MM.1S (cell line): ENCODE measurements around the gene C11orf91.

Source experiments
- DNase-seq: peaks from one replicate; pipeline ENCODE4 v3.0.0-alpha.2; 2015
- H2AFZ ChIP-seq: fragments of 300-600 bp; sonication (generic); 2 replicates; pipeline ENCODE4 v1.6.0; 2016; ENCODE audit warnings: antibody characterized with exemption, low read length
- H3F3A ChIP-seq: fragments of 300-600 bp; sonication (generic); 2 replicates; pipeline ENCODE4 v1.6.1; 2016; ENCODE audit warnings: mild to moderate bottlenecking, antibody characterized with exemption, low read length, moderate library complexity, mixed read lengths; ENCODE audit not compliant: insufficient read depth
- H3K27ac ChIP-seq: fragments of 300-600 bp; sonication (generic); 2 replicates; pipeline ENCODE4 v1.5.1; 2016; ENCODE audit warnings: mild to moderate bottlenecking, low read length
- H3K27me3 ChIP-seq: fragments of 300-600 bp; sonication (generic); replicated peaks from 2 replicates; pipeline ENCODE4 v1.6.0; 2016; ENCODE audit warnings: low read length; ENCODE audit not compliant: insufficient read depth
- H3K36me3 ChIP-seq: fragments of 300-600 bp; sonication (generic); replicated peaks from 2 replicates; pipeline ENCODE4 v1.6.1; 2016; ENCODE audit warnings: mild to moderate bottlenecking, low read length, mixed read lengths; ENCODE audit not compliant: insufficient read depth
- H3K4me1 ChIP-seq: fragments of 300-600 bp; sonication (generic); 2 replicates; pipeline ENCODE4 v1.6.1; 2016; ENCODE audit warnings: low read length, mixed read lengths
- H3K4me2 ChIP-seq: fragments of 300-600 bp; sonication (generic); 2 replicates; pipeline ENCODE4 v1.6.0; 2016; ENCODE audit warnings: low read depth, low read length
- H3K4me3 ChIP-seq: fragments of 300-600 bp; sonication (generic); 2 replicates; pipeline ENCODE4 v1.5.1; 2016; ENCODE audit warnings: low read length, mixed read lengths
- H3K79me2 ChIP-seq: fragments of 300-600 bp; sonication (generic); 2 replicates; pipeline ENCODE4 v1.6.1; 2016; ENCODE audit warnings: mixed run types, low read length, mixed read lengths
- H3K9ac ChIP-seq: fragments of 300-600 bp; sonication (generic); 2 replicates; pipeline ENCODE4 v1.6.1; 2016; ENCODE audit warnings: low read length, mixed read lengths
- H3K9me2 ChIP-seq: fragments of 300-600 bp; sonication (generic); replicated peaks from 2 replicates; pipeline ENCODE4 v1.6.1; 2016; ENCODE audit warnings: mild to moderate bottlenecking, low read length, mixed read lengths; ENCODE audit not compliant: insufficient read depth
- H3K9me3 ChIP-seq: fragments of 300-600 bp; sonication (generic); replicated peaks from 2 replicates; pipeline ENCODE4 v1.6.1; 2016; ENCODE audit warnings: mild to moderate bottlenecking, low read length, mixed read lengths; ENCODE audit not compliant: insufficient read depth
- H4K20me1 ChIP-seq: fragments of 300-600 bp; sonication (generic); 2 replicates; pipeline ENCODE4 v1.6.1; 2016; ENCODE audit warnings: mild to moderate bottlenecking, low read length, moderate library complexity, mixed read lengths; ENCODE audit not compliant: insufficient read depth
- CTCF ChIP-seq: fragments of 300-600 bp; sonication (generic); IDR thresholded peaks from 2 replicates; pipeline ENCODE4 v1.5.1; 2016; ENCODE audit warnings: antibody characterized with exemption, low read length, mixed read lengths
- EZH2 ChIP-seq: fragments of 300-600 bp; sonication (generic); optimal IDR thresholded peaks from 2 replicates; pipeline ENCODE3; 2017; ENCODE audit warnings: low read depth, mild to moderate bottlenecking, antibody characterized with exemption, low read length, mixed read lengths
- EZH2phosphoT487 ChIP-seq: fragments of 300-600 bp; sonication (generic); IDR thresholded peaks from 2 replicates; pipeline ENCODE4 v1.6.1; 2018; ENCODE audit warnings: antibody characterized with exemption, low read length

Gene C11orf91

GRCh38 chr11:33692013-33692504, 8.6 kb downstream of the C11orf91 start:
- H3K27ac ChIP-seq, result no peak overlapping the region

GRCh38 chr11:33691066-33691864, 9.4 kb downstream of the C11orf91 start:
- Histone ChIP-seq H3K9me2 (no peaks in the 10 kb centered on the region), H4K20me1 (no peaks in the 10 kb centered on the region), H3K4me3 (no peak overlapping the region), H3K9me3 (no peaks in the 10 kb centered on the region), H3K9ac (no peak overlapping the region), H3F3A (no peaks in the 10 kb centered on the region), H3K36me3 (no peaks in the 10 kb centered on the region), H3K4me1 (peaks cover 17% of the 10 kb centered on the region), H3K79me2 (no peaks in the 10 kb centered on the region), H2AFZ (no peak overlapping the region), H3K27ac (no peak overlapping the region), H3K4me2 (no peak overlapping the region), H3K27me3 (no peaks in the 10 kb centered on the region)
- no peak for TF ChIP-seq EZH2
- TF ChIP-seq CTCF, result no peak
- no peak for TF ChIP-seq EZH2phosphoT487
- DNase-seq, result no peak

More at GRCh38 chr11:33692013-33692504, 8.6 kb downstream of the C11orf91 start:
- Histone ChIP-seq H3K27me3 (no peaks in the 10 kb centered on the region), H3F3A (no peaks in the 10 kb centered on the region), H3K4me1 (peaks cover 17% of the 10 kb centered on the region), H2AFZ (no peak overlapping the region), H3K4me2 (no peak overlapping the region), H3K4me3 (no peak overlapping the region), H4K20me1 (no peaks in the 10 kb centered on the region), H3K79me2 (no peaks in the 10 kb centered on the region), H3K9me3 (no peaks in the 10 kb centered on the region), H3K36me3 (no peaks in the 10 kb centered on the region), H3K9ac (no peak overlapping the region), H3K9me2 (no peaks in the 10 kb centered on the region)
- no peak for TF ChIP-seq EZH2
- TF ChIP-seq EZH2phosphoT487, result no peak
- TF ChIP-seq CTCF, result no peak
- no peak for DNase-seq

GRCh38 chr11:33690290-33691065, 10.1 kb downstream of the C11orf91 start:
- Histone ChIP-seq H2AFZ (no peak overlapping the region), H3K36me3 (no peaks in the 10 kb centered on the region), H3K27me3 (no peaks in the 10 kb centered on the region), H3K4me3 (no peak overlapping the region), H4K20me1 (no peaks in the 10 kb centered on the region), H3K27ac (no peak overlapping the region), H3K79me2 (no peaks in the 10 kb centered on the region), H3F3A (no peaks in the 10 kb centered on the region), H3K9me3 (no peaks in the 10 kb centered on the region), H3K9me2 (no peaks in the 10 kb centered on the region), H3K4me1 (peaks cover 17% of the 10 kb centered on the region), H3K9ac (no peak overlapping the region), H3K4me2 (no peak overlapping the region)
- no peak for DNase-seq
- TF ChIP-seq CTCF (no peak), EZH2 (no peak), EZH2phosphoT487 (no peak)
